Epithelial cell of proximal tubule (primary cell): ENCODE measurements around the gene DACT3. TPM values are rescaled to one million over a fixed set of nuclear protein-coding genes. Genes with fewer than 3 reads are reported as not detected.

Source experiments
- DNase-seq: peaks from one replicate; pipeline ENCODE4 v3.0.0-alpha.2; 2011; ENCODE audit warnings: low read depth
- H3K4me3 ChIP-seq: 2 replicates; pipeline ENCODE4 v1.5.1; 2011; ENCODE audit warnings: low read depth, mild to moderate bottlenecking, low read length
- total RNA-seq: library from RNA; depleted of rRNA; stranded (reverse); fragments of >200 nt; gene quantifications from 2 replicates; pipeline ENCODE4 v1.2.3, GENCODE V29; 2015
- TF ChIP-seq, protein P1 (sequence below): conservative IDR thresholded peaks from 2 replicates; pipeline ENCODE4 v1.5.1; 2012; ENCODE audit warnings: low read depth, mild to moderate bottlenecking, low read length

DACT3 gene
- total RNA-seq, 1 donor from 2014 or later = not detected

DNA sequence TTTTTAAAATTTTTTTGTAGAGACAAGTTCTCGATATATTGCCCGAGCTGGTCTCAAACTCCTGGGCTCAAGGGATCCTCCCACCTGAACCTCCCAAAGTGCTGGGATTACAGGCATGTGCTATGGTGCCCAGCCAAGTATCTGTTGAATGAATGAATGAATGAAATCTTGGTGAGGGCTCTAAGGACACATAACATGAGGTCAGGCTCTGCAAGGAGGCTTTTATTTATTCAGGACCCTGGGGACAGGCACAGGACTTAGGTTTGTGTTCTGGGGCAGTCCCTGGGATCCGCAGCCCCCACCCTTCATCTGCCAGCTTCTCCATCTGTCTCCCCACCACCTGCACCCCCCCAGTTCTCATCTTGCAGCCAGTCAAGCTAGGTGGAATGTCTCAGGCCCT lies 40.7 kb downstream of the DACT3 start:
- H3K4me3 ChIP-seq = no peak overlapping the region
- no peak for DNase-seq
- TF ChIP-seq, protein P1, sequence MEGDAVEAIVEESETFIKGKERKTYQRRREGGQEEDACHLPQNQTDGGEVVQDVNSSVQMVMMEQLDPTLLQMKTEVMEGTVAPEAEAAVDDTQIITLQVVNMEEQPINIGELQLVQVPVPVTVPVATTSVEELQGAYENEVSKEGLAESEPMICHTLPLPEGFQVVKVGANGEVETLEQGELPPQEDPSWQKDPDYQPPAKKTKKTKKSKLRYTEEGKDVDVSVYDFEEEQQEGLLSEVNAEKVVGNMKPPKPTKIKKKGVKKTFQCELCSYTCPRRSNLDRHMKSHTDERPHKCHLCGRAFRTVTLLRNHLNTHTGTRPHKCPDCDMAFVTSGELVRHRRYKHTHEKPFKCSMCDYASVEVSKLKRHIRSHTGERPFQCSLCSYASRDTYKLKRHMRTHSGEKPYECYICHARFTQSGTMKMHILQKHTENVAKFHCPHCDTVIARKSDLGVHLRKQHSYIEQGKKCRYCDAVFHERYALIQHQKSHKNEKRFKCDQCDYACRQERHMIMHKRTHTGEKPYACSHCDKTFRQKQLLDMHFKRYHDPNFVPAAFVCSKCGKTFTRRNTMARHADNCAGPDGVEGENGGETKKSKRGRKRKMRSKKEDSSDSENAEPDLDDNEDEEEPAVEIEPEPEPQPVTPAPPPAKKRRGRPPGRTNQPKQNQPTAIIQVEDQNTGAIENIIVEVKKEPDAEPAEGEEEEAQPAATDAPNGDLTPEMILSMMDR = no peak

DNA sequence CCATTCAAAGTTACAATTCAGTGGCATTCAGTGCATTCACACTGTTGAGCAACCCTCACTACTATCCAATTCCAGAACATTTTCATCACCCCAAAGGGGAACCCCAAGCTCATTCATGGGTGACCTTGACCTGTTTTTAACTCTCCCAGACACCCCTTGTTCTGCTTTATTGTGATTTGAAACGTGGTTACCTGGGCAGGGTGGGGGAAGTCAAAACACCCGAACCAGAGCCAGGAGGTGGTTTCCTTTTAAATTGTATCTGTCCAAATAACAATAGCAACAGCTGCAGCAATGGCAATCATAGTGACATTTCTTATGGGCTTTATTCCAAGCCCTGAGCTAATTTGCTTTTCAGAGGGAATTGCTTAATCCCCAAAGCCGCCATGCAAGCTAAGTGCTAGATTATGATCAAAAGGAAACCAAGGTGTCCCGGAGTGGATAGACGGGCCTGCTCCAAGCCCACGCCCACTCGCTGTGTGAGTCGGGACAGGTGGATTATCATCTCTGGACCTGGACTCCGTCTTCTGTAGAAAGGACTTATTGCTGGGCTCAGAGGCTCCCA lies 42.2 kb downstream of the DACT3 start:
- TF ChIP-seq, protein P1 = no peak
- DNase-seq = no peak
- H3K4me3 ChIP-seq = no peak overlapping the region

DNA sequence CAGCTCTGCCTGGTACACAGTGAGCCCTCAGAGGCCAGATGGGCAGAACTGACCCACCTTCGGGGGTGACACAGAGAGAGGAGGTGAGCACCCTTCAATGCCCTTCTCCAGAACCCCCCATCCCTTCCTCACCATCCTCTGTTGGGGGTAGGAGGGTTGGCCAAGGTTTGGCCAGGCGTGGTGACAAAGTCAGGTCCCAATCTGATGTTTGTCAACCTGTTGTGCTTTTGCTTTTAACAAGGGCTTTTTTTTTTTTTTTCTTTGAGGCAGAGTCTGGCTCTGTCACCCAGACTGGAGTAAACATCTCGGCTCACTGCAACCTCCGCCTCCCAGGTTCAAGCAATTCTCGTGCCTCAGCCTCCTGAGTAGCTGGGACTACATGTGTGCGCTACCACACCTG lies 43.4 kb downstream of the DACT3 start:
- no peak for DNase-seq
- no peak overlapping the region for H3K4me3 ChIP-seq
- TF ChIP-seq, protein P1 = no peak

DNA sequence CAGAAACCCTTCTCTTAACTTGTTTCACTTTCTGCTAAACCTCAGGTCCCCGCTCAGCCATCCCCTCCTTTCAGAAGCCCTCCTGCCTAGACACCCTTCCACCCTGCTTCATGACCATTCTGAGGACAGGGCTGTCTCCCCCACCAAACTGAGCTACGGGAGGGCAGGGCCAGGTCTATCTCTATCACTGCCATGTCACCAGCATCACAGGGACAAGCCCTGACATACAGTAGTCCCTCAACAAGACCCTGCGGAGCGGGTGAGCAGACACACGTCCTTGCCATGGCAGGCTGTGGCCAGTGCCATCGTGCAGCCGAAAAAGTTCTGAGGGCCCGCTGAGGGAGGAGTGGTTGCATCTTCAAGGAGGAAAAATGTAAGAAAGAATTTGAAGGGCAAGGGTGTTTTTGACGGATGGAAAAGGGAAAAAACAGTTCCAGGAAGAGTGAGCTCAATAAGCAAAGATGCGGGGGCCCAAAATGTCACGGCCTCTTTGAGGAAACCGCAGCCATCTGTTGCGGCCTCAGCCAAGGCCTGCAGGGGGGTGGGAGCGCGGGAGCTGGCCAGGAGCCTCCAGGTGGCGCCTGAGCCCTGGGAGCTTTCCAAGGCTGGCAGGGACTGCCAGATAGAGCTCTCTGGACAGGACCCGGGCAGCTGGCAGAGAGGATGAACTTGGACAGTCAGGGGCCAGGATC lies 44.2 kb downstream of the DACT3 start:
- TF ChIP-seq, protein P1 = peak; percentile 79
- H3K4me3 ChIP-seq = no peak overlapping the region
- no peak for DNase-seq

DNA sequence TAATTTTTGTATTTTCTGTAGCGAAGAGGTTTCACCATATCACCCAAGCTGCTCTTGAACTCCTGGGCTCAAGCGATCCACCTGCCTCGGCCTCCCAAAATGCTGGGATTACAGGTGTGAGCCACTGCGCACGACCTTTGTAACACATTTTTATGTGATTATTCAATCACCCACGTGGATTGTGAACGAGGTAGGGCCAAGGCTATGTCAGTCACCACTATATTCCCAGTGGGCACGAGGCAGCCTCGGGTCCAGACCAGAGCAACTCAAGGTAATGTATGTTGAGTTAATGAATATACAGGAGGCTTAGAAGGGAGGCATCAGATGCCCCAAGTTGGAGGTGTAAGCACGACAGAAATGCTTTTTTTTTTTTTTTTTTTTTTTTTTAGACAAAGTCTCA lies 45.0 kb downstream of the DACT3 start:
- TF ChIP-seq, protein P1 = no peak
- no peak overlapping the region for H3K4me3 ChIP-seq
- DNase-seq = no peak

DNA sequence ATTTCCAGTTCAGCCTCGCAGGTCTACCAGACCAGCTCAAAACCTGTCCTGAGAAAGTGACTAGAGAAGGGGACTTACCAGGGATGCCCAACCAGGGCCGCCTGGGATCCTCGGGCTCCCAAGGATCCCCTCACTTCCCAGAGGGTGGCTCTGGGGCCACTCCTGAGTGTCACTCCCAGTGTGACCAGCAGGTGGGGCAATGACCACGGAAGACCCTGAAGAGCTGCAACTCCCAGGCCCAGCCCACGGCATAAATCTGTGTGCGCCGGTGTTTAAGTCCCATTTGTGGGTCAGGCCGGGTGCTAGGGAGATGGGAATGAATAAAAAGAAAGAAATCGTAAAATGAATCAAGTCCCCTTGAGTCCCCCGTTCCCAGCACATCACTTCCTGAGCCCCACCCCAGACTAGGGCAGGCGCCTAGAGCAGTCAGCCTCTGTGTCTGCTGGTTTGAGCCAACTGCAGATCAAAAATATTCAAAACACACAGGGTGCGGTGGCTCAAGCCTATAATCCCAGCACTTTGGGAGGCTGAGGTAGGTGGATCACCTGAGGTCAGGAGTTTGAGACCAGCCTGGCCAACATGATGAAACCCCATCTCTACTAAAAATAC lies 46.8 kb downstream of the DACT3 start:
- no peak for DNase-seq
- no peak overlapping the region for H3K4me3 ChIP-seq
- TF ChIP-seq, protein P1 = peak; percentile 89

DNA sequence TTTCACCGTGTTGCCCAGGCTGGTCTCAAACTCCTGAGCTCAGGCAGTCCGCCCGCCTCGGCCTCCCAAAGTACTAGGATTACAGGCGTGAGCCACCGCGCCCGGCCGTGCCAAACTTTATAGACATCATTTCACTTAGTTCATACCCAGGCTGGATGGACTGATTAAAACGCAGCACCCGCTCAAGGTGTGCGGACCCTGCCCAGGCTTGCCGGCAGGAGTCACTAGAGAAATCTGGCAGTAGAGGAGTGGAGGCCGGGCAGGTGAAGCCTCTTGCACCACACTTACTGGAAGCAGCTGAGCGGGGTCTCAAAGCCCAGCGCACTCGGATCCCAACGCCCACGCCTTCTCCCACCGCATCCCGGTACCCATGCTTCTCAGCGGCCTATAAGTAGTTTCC lies 47.5 kb downstream of the DACT3 start:
- TF ChIP-seq, protein P1 = no peak
- no peak for DNase-seq
- H3K4me3 ChIP-seq = no peak overlapping the region
